ENCODE data around the gene CORO2B.

- TF ChIP-seq CTCF (IDR thresholded peaks at IDR 0.05) (no peak), POLR2A (IDR thresholded peaks at IDR 0.05) (no peak)
Measured at GRCh38 chr15:68582236-68582635, 3.4 kb downstream of the CORO2B start.

All from thyroid gland (tissue), 4 donors.